DND-41 (cell line): Measurements from ENCODE around the gene TXNDC5.

Experiments
- ATAC-seq: fragments of 200-7000 bp; cut with Tn5 transposase; 3 replicates; pipeline ENCODE4 v1.9.1; 2021; ENCODE audit warnings: low read depth; ENCODE audit not compliant: insufficient read depth
- DNase-seq: peaks from one replicate; pipeline ENCODE4 v3.0.0-alpha.2; 2020
- H2AFZ ChIP-seq: 2 replicates; pipeline ENCODE4 v1.6.0; 2012; ENCODE audit warnings: low read depth, low read length
- H3K27ac ChIP-seq: 2 replicates; pipeline ENCODE4 v1.5.1; 2012; ENCODE audit warnings: low read length, inconsistent platforms
- H3K27me3 ChIP-seq: fragments of 200-600 bp; sonication (generic); 2 replicates; pipeline ENCODE4 v1.6.0; 2012; ENCODE audit warnings: low read length, mild to moderate bottlenecking, inconsistent platforms; ENCODE audit not compliant: insufficient read depth, poor library complexity
- H3K36me3 ChIP-seq: 2 replicates; pipeline ENCODE4 v1.5.1; 2012; ENCODE audit warnings: low read length, inconsistent platforms; ENCODE audit not compliant: insufficient read depth
- H3K4me1 ChIP-seq: 2 replicates; pipeline ENCODE4 v1.5.1; 2012; ENCODE audit warnings: mild to moderate bottlenecking, low read length; ENCODE audit not compliant: insufficient read depth
- H3K4me2 ChIP-seq: 2 replicates; pipeline ENCODE4 v1.6.0; 2012; ENCODE audit warnings: mild to moderate bottlenecking, moderate library complexity, low read length, inconsistent platforms; ENCODE audit not compliant: insufficient read depth
- H3K4me3 ChIP-seq, 2 experiments: fragments of 200-600 bp in 1 of 2; shearing (Covaris generic) in 1 of 2; 2 replicates each; pipeline ENCODE4 v1.5.1; 2012 to 2016; ENCODE audit warnings: inconsistent platforms in 2 of 2, low read length in 2 of 2, mild to moderate bottlenecking in 2 of 2, low read depth in 1 of 2, moderate library complexity in 1 of 2
- H3K79me2 ChIP-seq: 2 replicates; pipeline ENCODE4 v1.6.0; 2012; ENCODE audit warnings: low read length, inconsistent platforms; ENCODE audit not compliant: insufficient read depth
- H3K9ac ChIP-seq: 2 replicates; pipeline ENCODE4 v1.6.0; 2012; ENCODE audit warnings: low read depth, mild to moderate bottlenecking, inconsistent platforms, low read length, moderate library complexity
- H3K9me3 ChIP-seq: 2 replicates; pipeline ENCODE4 v1.5.1; 2012; ENCODE audit warnings: low read length, moderate library complexity, mild to moderate bottlenecking, inconsistent platforms; ENCODE audit not compliant: insufficient read depth, severe bottlenecking
- H4K20me1 ChIP-seq: 2 replicates; pipeline ENCODE4 v1.6.0; 2012; ENCODE audit warnings: low read length; ENCODE audit not compliant: insufficient read depth
- CTCF ChIP-seq: IDR thresholded peaks from 2 replicates; pipeline ENCODE4 v1.5.1; 2012; ENCODE audit warnings: borderline replicate concordance, low read length, moderate library complexity, mild to moderate bottlenecking; ENCODE audit not compliant: poor library complexity, severe bottlenecking; ENCODE audit errors: extremely low read depth
- EZH2 ChIP-seq: IDR thresholded peaks from 3 replicates; pipeline ENCODE4 v1.6.1; 2012; ENCODE audit warnings: borderline replicate concordance, low read depth, mild to moderate bottlenecking, moderate library complexity, low read length, inconsistent platforms; ENCODE audit not compliant: severe bottlenecking

The TXNDC5 gene

DNA sequence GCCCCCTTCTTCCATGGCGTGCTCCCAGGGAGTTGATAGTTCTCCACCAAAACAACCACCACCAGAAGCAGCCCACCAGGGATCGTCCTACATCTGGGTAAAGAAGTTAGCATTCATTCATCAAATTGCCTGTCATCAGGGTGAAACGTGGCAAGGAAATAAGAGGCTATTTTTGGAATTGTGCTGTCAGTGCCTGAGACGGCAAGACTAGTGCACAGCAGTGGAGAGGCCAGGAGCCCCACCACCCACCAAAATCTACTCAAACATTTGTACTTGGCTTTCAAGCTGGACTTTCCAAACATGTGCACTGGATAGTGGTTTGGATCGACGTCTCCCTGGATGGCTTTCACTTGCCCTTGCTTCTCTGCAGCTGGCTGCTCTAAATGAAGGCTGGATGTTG is 44.8 kb downstream of the TXNDC5 start:
- Histone ChIP-seq H3K4me1 (no peaks in the 10 kb centered on the region), H3K9me3 (no peaks in the 10 kb centered on the region), H2AFZ (no peak overlapping the region), H3K27me3 (no peaks in the 10 kb centered on the region), H3K4me2 (no peak overlapping the region), H3K9ac (no peak overlapping the region), H3K4me3 (no peak overlapping the region), H4K20me1 (no peaks in the 10 kb centered on the region), H3K27ac (no peak overlapping the region), H3K36me3 (no peaks in the 10 kb centered on the region), H3K79me2 (no peaks in the 10 kb centered on the region)
- no peak for TF ChIP-seq EZH2
- no peak for TF ChIP-seq CTCF
- no peak for DNase-seq
- no peak for ATAC-seq

GRCh38 chr6:7859591-7859990 is 51.0 kb downstream of the TXNDC5 start:
- no peak overlapping the region for H3K9ac ChIP-seq
- H2AFZ ChIP-seq: no peak overlapping the region
- TF ChIP-seq CTCF (no peak), EZH2 (no peak)
- no peaks in the 10 kb centered on the region for H3K36me3 ChIP-seq
- no peaks in the 10 kb centered on the region for H3K27me3 ChIP-seq
- no peak overlapping the region for H3K4me3 ChIP-seq
- H3K27ac ChIP-seq: no peak overlapping the region
- DNase-seq (no peak), ATAC-seq (no peak)
- no peaks in the 10 kb centered on the region for H3K4me1 ChIP-seq
- no peaks in the 10 kb centered on the region for H3K9me3 ChIP-seq
- H4K20me1 ChIP-seq: no peaks in the 10 kb centered on the region
- no peak overlapping the region for H3K4me2 ChIP-seq
- no peaks in the 10 kb centered on the region for H3K79me2 ChIP-seq

DNA sequence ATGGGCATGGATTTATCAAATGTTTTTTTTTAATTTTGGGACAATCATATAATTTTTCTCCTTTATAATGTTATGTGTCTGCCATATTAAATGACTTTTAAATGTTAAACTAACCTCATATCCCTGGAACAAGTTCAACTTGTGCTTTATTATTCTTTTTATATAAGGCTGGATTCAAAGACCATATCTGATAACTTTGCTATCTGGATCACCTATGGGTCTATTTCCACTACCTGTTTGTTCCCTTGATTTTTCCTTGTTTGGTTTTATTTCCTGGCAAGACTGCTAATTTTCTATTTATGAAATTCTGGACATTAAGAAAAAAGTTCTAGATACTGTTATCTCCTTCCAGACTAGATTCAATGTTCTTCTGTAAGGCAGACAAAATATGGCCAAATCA is 58.8 kb downstream of the TXNDC5 start:
- no peaks in the 10 kb centered on the region for H3K79me2 ChIP-seq
- H3K9me3 ChIP-seq: peaks cover 6% of the 10 kb centered on the region
- H3K4me1 ChIP-seq: no peaks in the 10 kb centered on the region
- H3K4me2 ChIP-seq: no peak overlapping the region
- no peak overlapping the region for H2AFZ ChIP-seq
- no peaks in the 10 kb centered on the region for H3K27me3 ChIP-seq
- TF ChIP-seq CTCF: no peak
- no peak for TF ChIP-seq EZH2
- H3K9ac ChIP-seq: no peak overlapping the region
- H3K36me3 ChIP-seq: no peaks in the 10 kb centered on the region
- H3K4me3 ChIP-seq: no peak overlapping the region
- H4K20me1 ChIP-seq: no peaks in the 10 kb centered on the region
- ATAC-seq (no peak), DNase-seq (no peak)
- no peak overlapping the region for H3K27ac ChIP-seq

GRCh38 chr6:7848229-7848628 is 62.4 kb downstream of the TXNDC5 start:
- Histone ChIP-seq H4K20me1 (no peaks in the 10 kb centered on the region), H3K4me1 (no peaks in the 10 kb centered on the region), H2AFZ (no peak overlapping the region), H3K4me2 (no peak overlapping the region), H3K9me3 (peaks cover 6% of the 10 kb centered on the region), H3K27ac (no peak overlapping the region), H3K36me3 (no peaks in the 10 kb centered on the region), H3K4me3 (no peak overlapping the region), H3K9ac (no peak overlapping the region), H3K27me3 (no peaks in the 10 kb centered on the region), H3K79me2 (no peaks in the 10 kb centered on the region)
- no peak for ATAC-seq
- no peak for DNase-seq
- TF ChIP-seq EZH2 (no peak), CTCF (no peak)
